Erythroblast (primary cell): ENCODE measurements around the gene POU6F2.

Experiments used
- GATA1 ChIP-seq: IDR thresholded peaks from 2 replicates; pipeline ENCODE4 v1.6.1; 2011; ENCODE audit warnings: low read depth, mild to moderate bottlenecking, control low read depth, low read length, moderate library complexity
- POLR2A ChIP-seq: IDR thresholded peaks from 2 replicates; pipeline ENCODE4 v1.6.1; 2011; ENCODE audit warnings: mild to moderate bottlenecking, low read length

GRCh38 chr7:39410582-39410981 lies 432.9 kb downstream of the POU6F2 start:
- TF ChIP-seq POLR2A (no peak), GATA1 (no peak)
